H9 (cell line): ENCODE measurements around the gene ZNF213. TPM values are rescaled to one million over a fixed set of nuclear protein-coding genes. Genes with fewer than 3 reads are reported as not detected.

Experiments used
- DNase-seq: peaks from one replicate; pipeline ENCODE4 v3.0.0-alpha.2; 2017
- H2AFZ ChIP-seq: one replicate; pipeline ENCODE4 v1.6.1; 2013; ENCODE audit warnings: mild to moderate bottlenecking, low read length, control low read depth, moderate library complexity
- H2AK5ac ChIP-seq: 2 replicates; pipeline ENCODE4 v1.6.1; 2013; ENCODE audit warnings: low read length, control low read depth, mixed read lengths; ENCODE audit not compliant: insufficient read length
- H2BK120ac ChIP-seq: one replicate; pipeline ENCODE4 v1.6.1; 2013; ENCODE audit warnings: low read depth, mild to moderate bottlenecking, low read length, control low read depth, inconsistent platforms; ENCODE audit not compliant: poor library complexity, severe bottlenecking
- H2BK12ac ChIP-seq: 2 replicates; pipeline ENCODE4 v1.6.1; 2013; ENCODE audit warnings: low read length, control low read depth, mixed read lengths, low read depth; ENCODE audit not compliant: insufficient read length
- H2BK15ac ChIP-seq: 2 replicates; pipeline ENCODE4 v1.6.1; 2013; ENCODE audit warnings: low read depth, low read length, control low read depth
- H2BK20ac ChIP-seq: one replicate; pipeline ENCODE4 v1.6.1; 2013; ENCODE audit warnings: low read depth, mild to moderate bottlenecking, low read length, control low read depth, inconsistent platforms; ENCODE audit not compliant: poor library complexity, severe bottlenecking
- H2BK5ac ChIP-seq: 2 replicates; pipeline ENCODE4 v1.6.1; 2013; ENCODE audit warnings: low read length, control low read depth, mixed read lengths; ENCODE audit not compliant: insufficient read length
- H3K14ac ChIP-seq: 2 replicates; pipeline ENCODE4 v1.6.1; 2013; ENCODE audit warnings: low read length, control low read depth; ENCODE audit not compliant: insufficient read depth
- H3K18ac ChIP-seq: 2 replicates; pipeline ENCODE4 v1.6.1; 2013; ENCODE audit warnings: low read depth, mild to moderate bottlenecking, mixed read lengths, low read length, control low read depth; ENCODE audit not compliant: insufficient read length
- H3K23ac ChIP-seq: 2 replicates; pipeline ENCODE4 v1.6.1; 2013; ENCODE audit warnings: low read length, control low read depth, mixed read lengths, low read depth; ENCODE audit not compliant: insufficient read length
- H3K23me2 ChIP-seq: 2 replicates; pipeline ENCODE4 v1.6.1; 2013; ENCODE audit warnings: low read depth, mild to moderate bottlenecking, mixed read lengths, low read length, control low read depth; ENCODE audit not compliant: insufficient read length, poor library complexity, severe bottlenecking
- H3K27ac ChIP-seq: 2 replicates; pipeline ENCODE4 v1.5.1; 2013; ENCODE audit warnings: low read length, control low read depth, mixed read lengths, low read depth; ENCODE audit not compliant: insufficient read length
- H3K27me3 ChIP-seq: 2 replicates; pipeline ENCODE4 v1.6.1; 2013; ENCODE audit warnings: low read length, control low read depth, inconsistent platforms; ENCODE audit not compliant: insufficient read depth
- H3K4ac ChIP-seq: 2 replicates; pipeline ENCODE4 v1.6.1; 2013; ENCODE audit warnings: low read depth, mild to moderate bottlenecking, control low read depth, inconsistent platforms, low read length, moderate library complexity
- H3K4me1 ChIP-seq: 2 replicates; pipeline ENCODE4 v1.6.1; 2013; ENCODE audit warnings: low read length, control low read depth, inconsistent platforms; ENCODE audit not compliant: insufficient read depth
- H3K4me2 ChIP-seq: 2 replicates; pipeline ENCODE4 v1.6.1; 2013; ENCODE audit warnings: low read length, control low read depth, mixed read lengths; ENCODE audit not compliant: insufficient read length, insufficient read depth
- H3K56ac ChIP-seq: 2 replicates; pipeline ENCODE4 v1.6.1; 2013; ENCODE audit warnings: low read depth, mild to moderate bottlenecking, mixed read lengths, low read length, control low read depth; ENCODE audit not compliant: insufficient read length
- H3K79me1 ChIP-seq: 2 replicates; pipeline ENCODE4 v1.6.1; 2013; ENCODE audit warnings: low read depth, mild to moderate bottlenecking, moderate library complexity, low read length, control low read depth, inconsistent platforms; ENCODE audit not compliant: insufficient read depth, poor library complexity, severe bottlenecking
- H3K79me2 ChIP-seq: 2 replicates; pipeline ENCODE4 v1.6.1; 2013; ENCODE audit warnings: low read length, control low read depth, inconsistent platforms; ENCODE audit not compliant: insufficient read depth
- H3K9ac ChIP-seq: 2 replicates; pipeline ENCODE4 v1.6.1; 2013; ENCODE audit warnings: low read length, control low read depth, mixed read lengths; ENCODE audit not compliant: insufficient read length; ENCODE audit errors: extremely low read depth
- H3K9me3 ChIP-seq: one replicate; pipeline ENCODE4 v1.6.1; 2013; ENCODE audit warnings: low read depth, low read length, inconsistent platforms; ENCODE audit not compliant: control insufficient read depth
- H3T11ph ChIP-seq: one replicate; pipeline ENCODE4 v1.6.1; 2013; ENCODE audit warnings: mild to moderate bottlenecking, low read length, control low read depth, inconsistent platforms
- H4K20me1 ChIP-seq: one replicate; pipeline ENCODE4 v1.6.1; 2013; ENCODE audit not compliant: control insufficient read depth, insufficient read length, insufficient read depth
- H4K5ac ChIP-seq: 2 replicates; pipeline ENCODE4 v1.6.1; 2013; ENCODE audit warnings: low read depth, mild to moderate bottlenecking, mixed read lengths, low read length, control low read depth; ENCODE audit not compliant: insufficient read length
- H4K8ac ChIP-seq: replicated peaks from 2 replicates; pipeline ENCODE4 v1.6.1; 2013; ENCODE audit warnings: low read length, control low read depth, mixed read lengths, low read depth; ENCODE audit not compliant: insufficient read length
- H4K91ac ChIP-seq: 2 replicates; pipeline ENCODE4 v1.6.1; 2013; ENCODE audit warnings: low read depth, mild to moderate bottlenecking, moderate library complexity, mixed read lengths, low read length, control low read depth; ENCODE audit not compliant: insufficient read length
- H3K27ac Mint-ChIP-seq, 3 experiments: 2 replicates in 2 of 3; 3 replicates in 1 of 3; pipeline ENCODE4 v1.8.0; 2020 to 2021; ENCODE audit warnings: mixed read lengths in 3 of 3, mild to moderate bottlenecking in 1 of 3, moderate library complexity in 1 of 3
- H3K27me3 Mint-ChIP-seq: 2 replicates; pipeline ENCODE4 v1.8.0; 2021; ENCODE audit warnings: low read depth, mild to moderate bottlenecking, moderate library complexity, mixed read lengths
- H3K36me3 Mint-ChIP-seq, 3 experiments: 2 replicates in 2 of 3; 3 replicates in 1 of 3; pipeline ENCODE4 v1.8.0; 2020 to 2021; ENCODE audit warnings: low read depth in 3 of 3, mixed read lengths in 3 of 3; ENCODE audit not compliant: insufficient read depth in 1 of 3
- H3K4me1 Mint-ChIP-seq, 2 experiments: 2 replicates each; pipeline ENCODE4 v1.8.0; 2020; ENCODE audit warnings: mixed read lengths in 2 of 2
- H3K4me3 Mint-ChIP-seq, 2 experiments: 2 replicates in 1 of 2; 3 replicates in 1 of 2; pipeline ENCODE4 v1.8.0; 2020 to 2021; ENCODE audit warnings: mild to moderate bottlenecking in 2 of 2, mixed read lengths in 2 of 2, moderate library complexity in 1 of 2
- H3K9me3 Mint-ChIP-seq, 2 experiments: 2 replicates in 1 of 2; 3 replicates in 1 of 2; pipeline ENCODE4 v1.8.0; 2020; ENCODE audit warnings: mild to moderate bottlenecking in 2 of 2, mixed read lengths in 2 of 2, moderate library complexity in 1 of 2
- WGBS: extraction: QIAGEN DNeasy Blood & Tissue Kit; methylation state at CpG from one replicate; pipeline ENCODE4 v1.1.7; 2013; ENCODE audit warnings: missing lambda C conversion rate, low lambda C conversion rate, mixed read lengths; ENCODE audit not compliant: insufficient read length; ENCODE audit errors: extremely low coverage; 5-methylcytosine and 5-hydroxymethylcytosine counted together
- total RNA-seq: library from RNA; stranded (reverse); gene quantifications from 2 replicates; pipeline ENCODE4 v1.2.1, GENCODE V29; 2021
- TF ChIP-seq, protein P1 (sequence below): fragments of 200-600 bp; sonication (generic); conservative IDR thresholded peaks from 3 replicates; pipeline ENCODE4 v1.8.0; 2021; ENCODE audit warnings: antibody characterized with exemption, mild to moderate bottlenecking

Gene ZNF213
- total RNA-seq, 1 experiment from 2014 or later: 6.4 TPM

DNA sequence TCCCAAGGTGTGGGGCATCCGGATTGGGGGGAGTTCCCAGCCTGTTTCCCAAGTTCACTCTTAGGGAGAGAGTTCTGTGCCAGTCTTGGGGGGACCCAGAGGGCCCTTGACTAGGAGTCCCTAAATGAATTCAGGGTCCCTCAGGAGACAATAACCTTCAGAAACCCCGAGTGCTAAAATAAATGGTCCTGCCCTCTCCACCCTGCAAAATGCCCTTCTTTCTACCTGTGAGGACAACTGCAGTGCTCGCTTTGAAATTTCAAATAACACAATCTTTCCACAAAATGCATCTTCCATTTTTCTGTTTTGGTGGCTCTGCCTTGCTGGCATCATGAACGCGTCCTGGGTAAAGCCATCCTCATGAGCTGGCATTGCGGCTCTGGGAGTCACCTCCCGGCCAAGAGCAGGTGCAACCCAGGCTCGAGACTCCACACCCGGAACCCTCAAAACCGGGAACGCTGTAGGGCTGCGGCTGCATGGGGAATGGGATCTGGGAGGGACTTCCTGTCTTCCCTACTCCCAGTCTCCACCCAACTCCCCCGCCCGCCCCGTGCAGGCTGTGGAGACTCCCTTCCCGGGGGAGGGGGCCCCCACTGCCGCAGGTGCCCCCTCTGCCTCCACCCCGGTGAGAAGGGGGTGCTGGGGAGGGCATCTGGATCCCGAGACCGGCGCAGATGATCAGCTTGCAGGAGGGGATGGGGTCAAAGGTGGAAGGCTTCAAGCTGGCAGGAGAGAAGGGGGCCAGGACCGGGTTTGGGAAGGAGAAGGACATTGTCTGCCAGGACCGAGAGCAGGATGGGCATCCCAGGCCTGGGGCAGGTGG, 22.6 kb upstream of the ZNF213 start, which contains the start of gene ZNF205:
Gene ZNF205 (plus strand): TSS at position 529 of the 823 bp plus-strand sequence. CDS start 845 bp downstream, outside the sequence.
- no CpG with 5 or more reads among the region's 23 CpGs for WGBS
- Histone ChIP-seq H2BK5ac (no peak within 1 kb of the TSS), H3K79me1 (peaks cover 2% of the 10 kb centered on the region), H3K4me2 (peak within 1 kb of the TSS; percentile 91), H3K9ac (peak within 1 kb of the TSS; percentile 70), H3K9me3 (no peaks in the 10 kb centered on the region), H4K91ac (no peak within 1 kb of the TSS), H3K79me2 (no peaks in the 10 kb centered on the region; the same call in 1 of the 2 replicates), H3K27ac (no peak within 1 kb of the TSS), H2BK120ac (no peak within 1 kb of the TSS), H4K5ac (no peak within 1 kb of the TSS), H3K56ac (no peak within 1 kb of the TSS), H2AFZ (peak within 1 kb of the TSS; percentile 87), H4K20me1 (no peaks in the 10 kb centered on the region), H3K23ac (no peak within 1 kb of the TSS), H3K4ac (no peak within 1 kb of the TSS), H2AK5ac (no peak within 1 kb of the TSS), H3K23me2 (peaks cover 9% of the 10 kb centered on the region), H3K14ac (no peak within 1 kb of the TSS), H3T11ph (no peak within 1 kb of the TSS), H2BK15ac (no peak within 1 kb of the TSS), H3K27me3 (no peaks in the 10 kb centered on the region), H3K18ac (no peak within 1 kb of the TSS), H4K8ac (no peak within 1 kb of the TSS), H2BK12ac (no peak within 1 kb of the TSS), H2BK20ac (no peak within 1 kb of the TSS), H3K4me1 (no peaks in the 10 kb centered on the region)
- TF ChIP-seq, protein P1, sequence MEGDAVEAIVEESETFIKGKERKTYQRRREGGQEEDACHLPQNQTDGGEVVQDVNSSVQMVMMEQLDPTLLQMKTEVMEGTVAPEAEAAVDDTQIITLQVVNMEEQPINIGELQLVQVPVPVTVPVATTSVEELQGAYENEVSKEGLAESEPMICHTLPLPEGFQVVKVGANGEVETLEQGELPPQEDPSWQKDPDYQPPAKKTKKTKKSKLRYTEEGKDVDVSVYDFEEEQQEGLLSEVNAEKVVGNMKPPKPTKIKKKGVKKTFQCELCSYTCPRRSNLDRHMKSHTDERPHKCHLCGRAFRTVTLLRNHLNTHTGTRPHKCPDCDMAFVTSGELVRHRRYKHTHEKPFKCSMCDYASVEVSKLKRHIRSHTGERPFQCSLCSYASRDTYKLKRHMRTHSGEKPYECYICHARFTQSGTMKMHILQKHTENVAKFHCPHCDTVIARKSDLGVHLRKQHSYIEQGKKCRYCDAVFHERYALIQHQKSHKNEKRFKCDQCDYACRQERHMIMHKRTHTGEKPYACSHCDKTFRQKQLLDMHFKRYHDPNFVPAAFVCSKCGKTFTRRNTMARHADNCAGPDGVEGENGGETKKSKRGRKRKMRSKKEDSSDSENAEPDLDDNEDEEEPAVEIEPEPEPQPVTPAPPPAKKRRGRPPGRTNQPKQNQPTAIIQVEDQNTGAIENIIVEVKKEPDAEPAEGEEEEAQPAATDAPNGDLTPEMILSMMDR: no peak
- peak; percentile 87 for DNase-seq
- Mint-ChIP-seq H3K36me3 (peaks cover 10 to 20% (median 16%) of the 10 kb centered on the region in 3 experiments), H3K27ac (peak within 1 kb of the TSS in 2 of 3 experiments; percentile 33 to 45; a peak in 4 of 7 replicates), H3K9me3 (no peaks in the 10 kb centered on the region), H3K27me3 (no peaks in the 10 kb centered on the region), H3K4me3 (peak within 1 kb of the TSS; percentile 92 to 93), H3K4me1 (peaks cover 19 to 20% of the 10 kb centered on the region in 2 experiments)
